KG1 (cell line): ENCODE data around the gene PTPRC.

Experiments
- DNase-seq: peaks from one replicate; lab custom pipeline; 2025; lab: John Stamatoyannopoulos, UW

PTPRC gene

DNA sequence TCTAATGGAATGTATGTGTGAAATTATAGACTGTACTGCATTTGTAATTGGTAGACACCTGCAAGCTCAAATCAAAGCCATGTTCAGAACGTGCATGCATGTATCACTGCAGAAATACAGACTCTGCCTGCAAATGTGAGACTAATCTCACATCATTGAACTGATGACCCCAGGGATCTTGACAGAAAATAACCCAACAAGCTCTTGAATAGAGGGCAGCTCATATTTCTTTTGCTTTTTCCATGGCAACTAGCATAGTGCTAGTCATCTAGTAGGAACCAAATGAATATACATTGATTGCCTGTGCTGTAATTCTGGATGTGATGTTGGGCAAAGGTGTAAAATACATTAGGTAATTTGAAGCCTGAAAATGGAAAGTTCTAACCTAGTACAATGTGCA lies 62.4 kb downstream of the PTPRC start:
- DNase-seq = no peak

DNA sequence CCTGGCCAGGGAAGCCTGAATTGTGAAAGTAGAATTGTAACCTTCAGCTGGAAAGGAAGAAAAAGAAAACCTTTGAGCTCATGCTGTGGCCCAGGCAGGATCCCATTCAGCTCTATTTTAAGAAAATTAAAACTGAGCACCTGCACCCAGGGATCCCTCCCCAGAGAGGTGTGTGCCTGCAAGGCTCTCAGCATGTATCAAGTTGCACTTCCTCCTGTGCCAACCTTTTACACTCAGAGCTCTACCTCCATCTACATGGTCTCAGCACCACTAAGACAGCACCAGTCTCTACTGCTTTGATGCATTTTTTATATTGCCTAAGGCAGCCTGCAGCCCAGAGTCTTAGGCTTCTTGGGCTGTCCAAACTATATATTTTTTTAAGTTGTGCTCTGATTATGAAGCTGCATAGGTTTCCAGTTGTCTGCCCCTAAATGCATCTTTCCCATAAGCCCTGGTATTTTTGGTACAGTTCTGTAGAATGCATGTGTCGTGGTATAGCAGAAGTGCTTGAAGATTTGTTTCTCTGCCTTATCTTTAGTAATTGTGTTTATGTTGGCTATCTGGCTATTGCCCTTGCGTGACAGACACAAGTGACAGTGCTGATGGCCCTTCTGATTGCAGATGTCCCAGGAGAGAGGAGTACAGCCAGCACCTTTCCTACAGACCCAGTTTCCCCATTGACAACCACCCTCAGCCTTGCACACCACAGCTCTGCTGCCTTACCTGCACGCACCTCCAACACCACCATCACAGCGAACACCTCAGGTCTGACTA lies 63.1 kb downstream of the PTPRC start:
- DNase-seq = no peak

- no peak for DNase-seq
These were observed 70.1 kb downstream of the PTPRC start for GRCh38 chr1:198708761-198709525.

GRCh38 chr1:198711837-198712236 lies 73.0 kb downstream of the PTPRC start:
- no peak for DNase-seq

DNA sequence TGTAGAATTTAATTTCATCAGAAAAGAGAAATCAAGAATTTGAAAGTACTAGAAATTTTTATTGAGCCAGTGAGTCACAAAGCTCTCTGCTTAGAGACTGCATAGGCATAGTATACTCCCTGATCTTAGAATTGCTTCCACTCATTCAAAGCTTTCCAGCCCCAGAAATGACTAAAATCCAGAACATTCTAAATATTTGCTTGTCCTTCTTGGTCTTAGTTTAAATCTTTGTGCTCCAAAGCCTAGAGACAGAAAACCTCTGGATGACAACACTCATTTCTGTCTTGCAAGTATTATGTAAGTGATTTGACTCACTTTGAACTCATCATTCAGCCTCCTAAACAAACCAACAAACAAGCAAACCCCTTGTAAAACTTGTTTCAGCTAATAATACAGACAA lies 74.2 kb downstream of the PTPRC start:
- DNase-seq = no peak

GRCh38 chr1:198714271-198714670 lies 75.4 kb downstream of the PTPRC start:
- no peak for DNase-seq

GRCh38 chr1:198716051-198716450 lies 77.2 kb downstream of the PTPRC start:
- DNase-seq = no peak

DNA sequence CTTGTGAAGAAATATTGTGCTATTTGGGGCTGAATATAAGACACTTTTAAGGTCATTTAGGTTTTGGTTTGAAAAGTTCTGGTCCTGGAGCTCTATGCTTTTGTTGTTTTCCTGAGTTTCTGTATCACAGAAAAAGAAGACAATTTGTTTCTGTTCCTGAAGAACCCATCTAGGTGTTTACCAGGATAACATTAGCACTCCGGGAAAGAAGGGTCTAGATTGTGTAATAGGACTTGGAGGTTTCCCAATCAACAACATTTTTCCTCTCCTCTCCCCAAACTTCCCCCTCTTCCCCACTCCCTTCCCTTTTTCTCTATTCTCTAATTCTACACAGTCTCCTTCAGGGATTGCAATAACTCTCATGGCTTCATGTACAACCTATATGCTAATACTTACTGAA lies 78.7 kb downstream of the PTPRC start:
- DNase-seq = no peak

GRCh38 chr1:198723127-198723526 lies 84.3 kb downstream of the PTPRC start:
- DNase-seq = no peak

GRCh38 chr1:198725090-198725489 lies 86.2 kb downstream of the PTPRC start:
- no peak for DNase-seq

DNA sequence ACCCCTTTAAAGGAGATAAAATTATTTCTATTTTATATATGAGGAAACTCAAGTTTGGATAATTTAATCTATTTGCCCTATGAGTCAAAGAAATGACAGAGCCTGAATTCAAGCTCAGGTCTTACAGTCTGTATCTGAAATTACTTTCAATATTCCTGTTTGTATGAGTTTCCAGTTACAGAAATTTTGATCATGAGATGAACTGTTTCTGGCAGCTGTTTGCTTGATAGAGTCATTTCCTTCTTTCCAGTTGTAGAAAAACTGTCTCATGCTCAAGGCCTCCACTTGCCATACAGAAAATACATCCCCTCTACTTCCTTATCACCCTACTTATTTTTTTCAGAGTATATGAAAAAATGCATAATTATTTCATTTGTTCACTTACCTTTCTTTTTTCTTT lies 87.6 kb downstream of the PTPRC start:
- no peak for DNase-seq

- DNase-seq = no peak
These were observed 90.5 kb downstream of the PTPRC start for GRCh38 chr1:198729195-198729863.

DNA sequence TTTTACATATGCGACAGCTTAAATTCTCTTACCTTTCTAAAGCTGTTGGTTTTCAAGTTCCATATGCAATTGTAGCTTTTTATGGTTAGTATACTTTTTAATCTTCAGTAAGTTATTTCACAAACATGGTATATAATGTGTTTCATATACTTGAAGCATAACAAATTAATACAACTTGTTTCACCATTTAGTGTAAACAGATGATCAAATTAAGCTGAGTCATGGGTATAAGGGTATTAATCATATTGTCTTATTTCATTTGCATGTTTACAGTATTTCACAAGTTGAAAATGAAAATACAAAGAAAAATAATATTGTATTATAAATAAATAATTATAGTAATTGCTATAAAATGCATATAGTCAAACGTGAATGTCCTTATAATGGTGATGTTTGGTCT lies 92.1 kb downstream of the PTPRC start:
- no peak for DNase-seq

GRCh38 chr1:198734323-198735008 lies 95.6 kb downstream of the PTPRC start:
- DNase-seq = no peak

- no peak for DNase-seq
These were observed 102.9 kb downstream of the PTPRC start for GRCh38 chr1:198741744-198742143.

DNA sequence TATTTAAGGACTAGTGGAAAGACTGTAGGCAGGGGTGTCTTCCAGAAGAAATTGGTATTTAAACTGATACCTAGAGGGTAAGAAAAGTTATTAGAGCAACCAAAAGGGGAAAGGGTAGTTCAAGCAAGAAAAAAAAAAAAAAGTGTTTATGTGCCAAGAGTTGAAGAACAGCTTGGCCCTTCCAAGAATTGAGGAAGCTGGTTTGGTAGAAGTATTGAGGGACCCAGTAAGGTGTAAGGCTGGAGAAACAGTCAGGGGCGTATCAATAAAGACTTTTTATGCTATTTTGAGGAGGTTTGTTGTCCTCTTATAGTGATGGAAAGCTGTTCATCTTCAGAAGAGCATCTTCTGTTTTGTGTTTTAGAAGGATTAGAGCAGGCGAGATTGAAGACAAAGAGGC lies 108.3 kb downstream of the PTPRC start:
- no peak for DNase-seq

- DNase-seq = no peak
These were observed 110.4 kb downstream of the PTPRC start for GRCh38 chr1:198749279-198749678.

GRCh38 chr1:198750081-198750480 lies 111.2 kb downstream of the PTPRC start:
- DNase-seq = no peak

- no peak for DNase-seq
These were observed 112.9 kb downstream of the PTPRC start for GRCh38 chr1:198751741-198752140.

- DNase-seq = no peak
These were observed 115.8 kb downstream of the PTPRC start for GRCh38 chr1:198754670-198755069.

- DNase-seq = no peak
These were observed 116.9 kb downstream of the PTPRC start for GRCh38 chr1:198755715-198756114.

DNA sequence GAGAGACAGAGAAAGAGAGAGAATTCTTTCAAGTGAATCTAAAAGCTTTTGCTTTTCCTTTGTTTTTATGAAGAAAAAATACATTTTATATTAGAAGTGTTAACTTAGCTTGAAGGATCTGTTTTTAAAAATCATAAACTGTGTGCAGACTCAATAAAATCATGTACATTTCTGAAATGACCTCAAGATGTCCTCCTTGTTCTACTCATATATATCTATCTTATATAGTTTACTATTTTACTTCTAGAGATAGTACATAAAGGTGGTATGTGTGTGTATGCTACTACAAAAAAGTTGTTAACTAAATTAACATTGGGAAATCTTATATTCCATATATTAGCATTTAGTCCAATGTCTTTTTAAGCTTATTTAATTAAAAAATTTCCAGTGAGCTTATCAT lies 117.6 kb downstream of the PTPRC start:
- no peak for DNase-seq
